A549 (cell line): ENCODE results near the gene ENTPD8. TPM values are rescaled to one million over a fixed set of nuclear protein-coding genes. Genes with fewer than 3 reads are reported as not detected.

ENCODE experiments used
- BHLHE40 ChIP-seq: IDR thresholded peaks from 2 replicates; pipeline ENCODE4 v1.6.1; 2012; ENCODE audit warnings: low read depth, low read length, inconsistent platforms
- CBX2 ChIP-seq: fragments of 200-600 bp; sonication (generic); IDR thresholded peaks from 2 replicates; pipeline ENCODE4 v1.6.1; 2016; ENCODE audit warnings: low read depth, mild to moderate bottlenecking, borderline replicate concordance
- CBX8 ChIP-seq: fragments of 200-600 bp; sonication (generic); IDR thresholded peaks from 2 replicates; pipeline ENCODE4 v1.6.1; 2016
- CEBPB ChIP-seq, 2 experiments: fragments of >200 bp in 1 of 2; sonication (Bioruptor Twin) in 1 of 2; formaldehyde crosslinking in 1 of 2; IDR thresholded peaks; 2 replicates each; pipeline ENCODE4 v1.6.1; 2012 to 2016
- EHF ChIP-seq: fragments of 250-450 bp; sonication (Bioruptor Pico); IDR thresholded peaks from 2 replicates; pipeline ENCODE4 v1.5.0; 2020; ENCODE audit warnings: mild to moderate bottlenecking
- FOSL2 ChIP-seq, 2 experiments: fragments of 450-650 bp in 1 of 2; fragments of >200 bp in 1 of 2; sonication (Bioruptor Twin) in 1 of 2; formaldehyde crosslinking; IDR thresholded peaks; 2 replicates each; pipeline versions ENCODE4 v1.5.0 to v1.6.1; 2016 to 2020; ENCODE audit warnings: mild to moderate bottlenecking in 1 of 2, moderate library complexity in 1 of 2
- FOXS1 ChIP-seq: fragments of 250-450 bp; sonication (Bioruptor Pico); IDR thresholded peaks from 2 replicates; pipeline ENCODE4 v1.5.0; 2020; ENCODE audit warnings: mild to moderate bottlenecking, moderate library complexity
- GATA3 ChIP-seq: IDR thresholded peaks from 2 replicates; pipeline ENCODE4 v1.6.1; 2012; ENCODE audit warnings: borderline replicate concordance
- HDAC2 ChIP-seq: fragments of 200-600 bp; sonication (generic); IDR thresholded peaks from 2 replicates; pipeline ENCODE4 v1.6.1; 2016
- HEYL ChIP-seq: fragments of 250-450 bp; sonication (Bioruptor Pico); IDR thresholded peaks from 2 replicates; pipeline ENCODE4 v1.8.0; 2021; ENCODE audit warnings: mild to moderate bottlenecking, moderate library complexity
- HOXA7 ChIP-seq: fragments of 250-450 bp; sonication (Bioruptor Pico); IDR thresholded peaks from 2 replicates; pipeline ENCODE4 v1.5.0; 2020; ENCODE audit warnings: mild to moderate bottlenecking, moderate library complexity
- HOXB5 ChIP-seq: fragments of 250-450 bp; sonication (Bioruptor Pico); IDR thresholded peaks from 2 replicates; pipeline ENCODE4 v1.5.0; 2020; ENCODE audit warnings: mild to moderate bottlenecking, moderate library complexity
- MAZ ChIP-seq: fragments of 150-350 bp; IDR thresholded peaks from 2 replicates; pipeline ENCODE4 v1.6.1; 2014; ENCODE audit warnings: antibody characterized with exemption, low read depth, low read length, borderline replicate concordance
- MYC ChIP-seq: IDR thresholded peaks from 2 replicates; pipeline ENCODE4 v1.6.1; 2012; ENCODE audit warnings: mild to moderate bottlenecking, inconsistent platforms, low read length, improper control_type of control experiment, borderline replicate concordance
- NFE2L2 ChIP-seq: fragments of 150-350 bp; conservative IDR thresholded peaks from 2 replicates; pipeline ENCODE4 v1.6.1; 2014; ENCODE audit warnings: low read length
- NPAS2 ChIP-seq: fragments of 250-450 bp; sonication (Bioruptor Pico); IDR thresholded peaks from 2 replicates; pipeline ENCODE4 v1.8.0; 2022; ENCODE audit warnings: mild to moderate bottlenecking, moderate library complexity, borderline replicate concordance
- NR3C1 ChIP-seq: fragments of >200 bp; sonication (Bioruptor Twin); formaldehyde crosslinking; IDR thresholded peaks from 3 replicates; pipeline ENCODE4 v1.6.1; 2017
- PHF8 ChIP-seq: fragments of 200-600 bp; sonication (generic); IDR thresholded peaks from 2 replicates; pipeline ENCODE4 v1.6.1; 2016; ENCODE audit warnings: low read depth, mild to moderate bottlenecking, antibody characterized with exemption, moderate library complexity, borderline replicate concordance
- POLR2AphosphoS2 ChIP-seq: conservative IDR thresholded peaks from 2 replicates; pipeline ENCODE4 v1.6.1; 2012; ENCODE audit warnings: low read length, improper control_type of control experiment, inconsistent platforms
- RAD21 ChIP-seq, 2 experiments: fragments of >200 bp in 1 of 2; sonication (Bioruptor Twin) in 1 of 2; formaldehyde crosslinking in 1 of 2; IDR thresholded peaks in 1 of 2; conservative IDR thresholded peaks in 1 of 2; 2 replicates in 1 of 2; 3 replicates in 1 of 2; pipeline ENCODE4 v1.6.1; 2012 to 2018; ENCODE audit warnings: inconsistent platforms in 1 of 2
- RNF2 ChIP-seq: fragments of 200-600 bp; sonication (generic); IDR thresholded peaks from 2 replicates; pipeline ENCODE4 v1.6.1; 2016; ENCODE audit warnings: low read depth, mild to moderate bottlenecking, antibody characterized with exemption, moderate library complexity, borderline replicate concordance
- ZFP36 ChIP-seq: fragments of 450-650 bp; IDR thresholded peaks from 2 replicates; pipeline ENCODE4 v1.6.1; 2014; ENCODE audit warnings: borderline replicate concordance; ENCODE audit not compliant: partially characterized antibody
- ZNF302 ChIP-seq: fragments of 250-450 bp; sonication (Bioruptor Pico); IDR thresholded peaks from 2 replicates; pipeline ENCODE4 v1.9.0; 2021; ENCODE audit warnings: inconsistent platforms, mild to moderate bottlenecking, moderate library complexity
- ZSCAN20 ChIP-seq: fragments of 250-450 bp; sonication (Bioruptor Pico); IDR thresholded peaks from 2 replicates; pipeline ENCODE4 v1.8.0; 2022; ENCODE audit warnings: mild to moderate bottlenecking, moderate library complexity
- polyA plus RNA-seq, 4 experiments: library from polyadenylated mRNA; depleted of rRNA in 3 of 4; stranded (reverse); fragments of >200 nt; fragmentation: RNase III in 1 of 4; extraction: RNeasy Plus Mini Kit Qiagen cat#74134 plus additional on column Dnase treatment in 1 of 4; gene quantifications; 2 replicates in 3 of 4; 3 replicates in 1 of 4; pipeline ENCODE4 v1.2.3, GENCODE V29; 2011 to 2017
- TF ChIP-seq, protein P1 (sequence below): fragments of >200 bp; sonication (Bioruptor Twin); formaldehyde crosslinking; IDR thresholded peaks from 3 replicates; pipeline ENCODE4 v1.6.1; 2016
- TF ChIP-seq, protein P2 (sequence below): fragments of >200 bp; sonication (Bioruptor Twin); formaldehyde crosslinking; IDR thresholded peaks from 2 replicates; pipeline ENCODE4 v1.6.1; 2016
- TF ChIP-seq, protein P3 (sequence below): fragments of 150-350 bp; IDR thresholded peaks from 2 replicates; pipeline ENCODE4 v1.6.1; 2014; ENCODE audit warnings: low read depth, mild to moderate bottlenecking, low read length
- TF ChIP-seq, protein P4 (sequence below): fragments of 250-450 bp; sonication (Bioruptor Pico); IDR thresholded peaks from 2 replicates; pipeline ENCODE4 v1.5.0; 2020; ENCODE audit warnings: low read depth, mild to moderate bottlenecking, moderate library complexity
- TF ChIP-seq, protein P5 (sequence below): fragments of >200 bp; sonication (Bioruptor Twin); formaldehyde crosslinking; IDR thresholded peaks from 3 replicates; pipeline ENCODE4 v1.5.1; 2016
- TF ChIP-seq, protein P6 (sequence below): IDR thresholded peaks from 2 replicates; pipeline ENCODE4 v1.6.1; 2012; ENCODE audit warnings: low read depth, borderline replicate concordance
- TF ChIP-seq, protein P7 (sequence below): fragments of 200-600 bp; sonication (generic); IDR thresholded peaks from 2 replicates; pipeline ENCODE4 v1.6.1; 2016; ENCODE audit warnings: antibody characterized with exemption, mild to moderate bottlenecking, moderate library complexity

ENTPD8 gene
- polyA plus RNA-seq, 2 of the 4 experiments (the other 2 are of a cell fraction): 0.18 to 0.36 TPM

DNA sequence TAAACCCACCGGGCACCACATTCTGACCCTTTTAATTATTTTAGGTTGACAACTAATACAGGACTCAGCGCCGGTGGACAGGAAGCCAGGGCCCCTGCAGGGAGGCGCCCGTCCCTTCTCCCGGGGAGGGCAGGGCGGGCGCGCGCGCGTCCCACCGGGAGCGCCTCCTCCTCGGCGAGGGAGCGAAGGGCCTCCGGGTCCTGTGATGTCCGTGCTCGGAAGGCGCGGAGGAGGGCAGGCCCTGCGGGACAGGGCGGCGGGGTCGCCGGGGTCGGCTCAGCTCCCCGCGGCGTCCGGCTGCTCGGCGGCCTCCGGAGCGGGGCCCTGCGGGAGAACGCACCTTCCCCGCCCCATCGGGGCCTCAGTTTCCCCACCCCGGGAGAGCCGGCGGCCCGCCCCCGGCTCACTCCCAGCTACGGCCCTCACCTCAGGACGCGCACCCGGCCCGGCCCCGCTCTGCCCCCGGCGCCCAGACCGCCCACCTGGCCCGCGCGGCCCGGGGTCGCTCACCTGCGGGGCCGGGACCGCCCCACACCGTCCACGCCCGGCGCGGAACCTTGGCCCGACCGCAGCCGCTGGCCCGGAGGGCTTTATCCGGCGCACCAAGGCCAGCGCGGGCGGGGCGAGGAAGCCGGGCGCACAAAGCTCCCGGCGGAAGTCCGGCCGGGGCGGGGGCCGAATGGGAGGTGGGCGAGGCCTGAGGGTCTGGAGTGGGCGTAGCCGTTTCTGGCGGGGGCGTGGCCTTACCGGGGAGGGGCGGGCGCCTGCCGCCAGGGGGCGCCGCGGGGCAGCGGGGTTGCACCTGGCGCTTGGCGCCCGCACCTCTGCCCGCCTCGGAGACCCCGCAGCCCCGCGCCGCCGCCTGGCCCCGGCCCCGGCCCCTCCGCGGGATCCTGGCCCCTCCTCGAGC, 18.3 kb downstream of the ENTPD8 start, which contains the start of the genes EXD3 and NOXA1 (continued):
- TF ChIP-seq, protein P1, sequence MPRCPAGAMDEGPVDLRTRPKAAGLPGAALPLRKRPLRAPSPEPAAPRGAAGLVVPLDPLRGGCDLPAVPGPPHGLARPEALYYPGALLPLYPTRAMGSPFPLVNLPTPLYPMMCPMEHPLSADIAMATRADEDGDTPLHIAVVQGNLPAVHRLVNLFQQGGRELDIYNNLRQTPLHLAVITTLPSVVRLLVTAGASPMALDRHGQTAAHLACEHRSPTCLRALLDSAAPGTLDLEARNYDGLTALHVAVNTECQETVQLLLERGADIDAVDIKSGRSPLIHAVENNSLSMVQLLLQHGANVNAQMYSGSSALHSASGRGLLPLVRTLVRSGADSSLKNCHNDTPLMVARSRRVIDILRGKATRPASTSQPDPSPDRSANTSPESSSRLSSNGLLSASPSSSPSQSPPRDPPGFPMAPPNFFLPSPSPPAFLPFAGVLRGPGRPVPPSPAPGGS: peak; percentile 62; the same call in 1 of the 3 replicates
- TF ChIP-seq, protein P2, sequence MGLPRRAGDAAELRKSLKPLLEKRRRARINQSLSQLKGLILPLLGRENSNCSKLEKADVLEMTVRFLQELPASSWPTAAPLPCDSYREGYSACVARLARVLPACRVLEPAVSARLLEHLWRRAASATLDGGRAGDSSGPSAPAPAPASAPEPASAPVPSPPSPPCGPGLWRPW: no peak
- TF ChIP-seq HOXA7 (CRISPR knock-in tag): no peak
- no peak for TF ChIP-seq NR3C1
- TF ChIP-seq GATA3: no peak
- TF ChIP-seq, protein P3, sequence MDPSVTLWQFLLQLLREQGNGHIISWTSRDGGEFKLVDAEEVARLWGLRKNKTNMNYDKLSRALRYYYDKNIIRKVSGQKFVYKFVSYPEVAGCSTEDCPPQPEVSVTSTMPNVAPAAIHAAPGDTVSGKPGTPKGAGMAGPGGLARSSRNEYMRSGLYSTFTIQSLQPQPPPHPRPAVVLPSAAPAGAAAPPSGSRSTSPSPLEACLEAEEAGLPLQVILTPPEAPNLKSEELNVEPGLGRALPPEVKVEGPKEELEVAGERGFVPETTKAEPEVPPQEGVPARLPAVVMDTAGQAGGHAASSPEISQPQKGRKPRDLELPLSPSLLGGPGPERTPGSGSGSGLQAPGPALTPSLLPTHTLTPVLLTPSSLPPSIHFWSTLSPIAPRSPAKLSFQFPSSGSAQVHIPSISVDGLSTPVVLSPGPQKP: no peak
- TF ChIP-seq CBX8: no peak
- TF ChIP-seq HOXB5 (CRISPR knock-in tag): peak; percentile 57; the same call in 1 of the 2 replicates
- TF ChIP-seq NFE2L2: no peak
- peak; percentile 38 to 72; a peak in 4 of 5 replicates for TF ChIP-seq RAD21 (conservative IDR thresholded peaks at IDR 0.05 in 1 of 2, IDR thresholded peaks at IDR 0.05 in 1 of 2)
- 0 out of 2 replicates have a peak, but pooled peaks have one; percentile 57 for TF ChIP-seq EHF (CRISPR knock-in tag)
- no peak for TF ChIP-seq POLR2AphosphoS2
- TF ChIP-seq MAZ: peak; percentile 97
- no peak for TF ChIP-seq FOXS1 (CRISPR knock-in tag)
- no peak for TF ChIP-seq CBX2
- no peak; the same call in 1 of the 2 replicates for TF ChIP-seq PHF8
- no peak for TF ChIP-seq ZNF302
- TF ChIP-seq BHLHE40: no peak
- no peak for TF ChIP-seq RNF2
- TF ChIP-seq MYC: peak; percentile 60; the same call in 1 of the 2 replicates
- no peak for TF ChIP-seq HEYL
- no peak for TF ChIP-seq ZFP36
- no peak for TF ChIP-seq NPAS2
- no peak for TF ChIP-seq ZSCAN20 (CRISPR knock-in tag)
- TF ChIP-seq, protein P4, sequence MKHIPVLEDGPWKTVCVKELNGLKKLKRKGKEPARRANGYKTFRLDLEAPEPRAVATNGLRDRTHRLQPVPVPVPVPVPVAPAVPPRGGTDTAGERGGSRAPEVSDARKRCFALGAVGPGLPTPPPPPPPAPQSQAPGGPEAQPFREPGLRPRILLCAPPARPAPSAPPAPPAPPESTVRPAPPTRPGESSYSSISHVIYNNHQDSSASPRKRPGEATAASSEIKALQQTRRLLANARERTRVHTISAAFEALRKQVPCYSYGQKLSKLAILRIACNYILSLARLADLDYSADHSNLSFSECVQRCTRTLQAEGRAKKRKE (CRISPR knock-in tag): peak; percentile 43; the same call in 1 of the 2 replicates
- TF ChIP-seq, protein P5, sequence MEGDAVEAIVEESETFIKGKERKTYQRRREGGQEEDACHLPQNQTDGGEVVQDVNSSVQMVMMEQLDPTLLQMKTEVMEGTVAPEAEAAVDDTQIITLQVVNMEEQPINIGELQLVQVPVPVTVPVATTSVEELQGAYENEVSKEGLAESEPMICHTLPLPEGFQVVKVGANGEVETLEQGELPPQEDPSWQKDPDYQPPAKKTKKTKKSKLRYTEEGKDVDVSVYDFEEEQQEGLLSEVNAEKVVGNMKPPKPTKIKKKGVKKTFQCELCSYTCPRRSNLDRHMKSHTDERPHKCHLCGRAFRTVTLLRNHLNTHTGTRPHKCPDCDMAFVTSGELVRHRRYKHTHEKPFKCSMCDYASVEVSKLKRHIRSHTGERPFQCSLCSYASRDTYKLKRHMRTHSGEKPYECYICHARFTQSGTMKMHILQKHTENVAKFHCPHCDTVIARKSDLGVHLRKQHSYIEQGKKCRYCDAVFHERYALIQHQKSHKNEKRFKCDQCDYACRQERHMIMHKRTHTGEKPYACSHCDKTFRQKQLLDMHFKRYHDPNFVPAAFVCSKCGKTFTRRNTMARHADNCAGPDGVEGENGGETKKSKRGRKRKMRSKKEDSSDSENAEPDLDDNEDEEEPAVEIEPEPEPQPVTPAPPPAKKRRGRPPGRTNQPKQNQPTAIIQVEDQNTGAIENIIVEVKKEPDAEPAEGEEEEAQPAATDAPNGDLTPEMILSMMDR: peak; percentile 97
- TF ChIP-seq, protein P6, sequence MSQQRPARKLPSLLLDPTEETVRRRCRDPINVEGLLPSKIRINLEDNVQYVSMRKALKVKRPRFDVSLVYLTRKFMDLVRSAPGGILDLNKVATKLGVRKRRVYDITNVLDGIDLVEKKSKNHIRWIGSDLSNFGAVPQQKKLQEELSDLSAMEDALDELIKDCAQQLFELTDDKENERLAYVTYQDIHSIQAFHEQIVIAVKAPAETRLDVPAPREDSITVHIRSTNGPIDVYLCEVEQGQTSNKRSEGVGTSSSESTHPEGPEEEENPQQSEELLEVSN: 0 out of 2 replicates have a peak, but pooled peaks have one; percentile 15
- no peak for TF ChIP-seq CEBPB (IDR thresholded peaks at IDR 0.05)
- TF ChIP-seq FOSL2 (IDR thresholded peaks at IDR 0.05): no peak
- peak; percentile 44 for TF ChIP-seq FOSL2 (CRISPR knock-in tag; IDR thresholded peaks at IDR 0.05)
- TF ChIP-seq, protein P7, sequence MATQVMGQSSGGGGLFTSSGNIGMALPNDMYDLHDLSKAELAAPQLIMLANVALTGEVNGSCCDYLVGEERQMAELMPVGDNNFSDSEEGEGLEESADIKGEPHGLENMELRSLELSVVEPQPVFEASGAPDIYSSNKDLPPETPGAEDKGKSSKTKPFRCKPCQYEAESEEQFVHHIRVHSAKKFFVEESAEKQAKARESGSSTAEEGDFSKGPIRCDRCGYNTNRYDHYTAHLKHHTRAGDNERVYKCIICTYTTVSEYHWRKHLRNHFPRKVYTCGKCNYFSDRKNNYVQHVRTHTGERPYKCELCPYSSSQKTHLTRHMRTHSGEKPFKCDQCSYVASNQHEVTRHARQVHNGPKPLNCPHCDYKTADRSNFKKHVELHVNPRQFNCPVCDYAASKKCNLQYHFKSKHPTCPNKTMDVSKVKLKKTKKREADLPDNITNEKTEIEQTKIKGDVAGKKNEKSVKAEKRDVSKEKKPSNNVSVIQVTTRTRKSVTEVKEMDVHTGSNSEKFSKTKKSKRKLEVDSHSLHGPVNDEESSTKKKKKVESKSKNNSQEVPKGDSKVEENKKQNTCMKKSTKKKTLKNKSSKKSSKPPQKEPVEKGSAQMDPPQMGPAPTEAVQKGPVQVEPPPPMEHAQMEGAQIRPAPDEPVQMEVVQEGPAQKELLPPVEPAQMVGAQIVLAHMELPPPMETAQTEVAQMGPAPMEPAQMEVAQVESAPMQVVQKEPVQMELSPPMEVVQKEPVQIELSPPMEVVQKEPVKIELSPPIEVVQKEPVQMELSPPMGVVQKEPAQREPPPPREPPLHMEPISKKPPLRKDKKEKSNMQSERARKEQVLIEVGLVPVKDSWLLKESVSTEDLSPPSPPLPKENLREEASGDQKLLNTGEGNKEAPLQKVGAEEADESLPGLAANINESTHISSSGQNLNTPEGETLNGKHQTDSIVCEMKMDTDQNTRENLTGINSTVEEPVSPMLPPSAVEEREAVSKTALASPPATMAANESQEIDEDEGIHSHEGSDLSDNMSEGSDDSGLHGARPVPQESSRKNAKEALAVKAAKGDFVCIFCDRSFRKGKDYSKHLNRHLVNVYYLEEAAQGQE: no peak
- no peak for TF ChIP-seq HDAC2
